Epithelial cell of esophagus (primary cell): ENCODE measurements around the gene WNK2.

Experiments
- DNase-seq: peaks from one replicate; pipeline ENCODE4 v3.0.0; 2010; ENCODE audit warnings: low read depth
- H3K4me3 ChIP-seq: 2 replicates; pipeline ENCODE4 v1.5.1; 2011; ENCODE audit warnings: mild to moderate bottlenecking, low read length, control low read depth
- TF ChIP-seq, protein P1 (sequence below): IDR thresholded peaks from 2 replicates; pipeline ENCODE4 v1.5.1; 2011; ENCODE audit warnings: low read depth, mild to moderate bottlenecking, low read length, control low read depth, inconsistent platforms; ENCODE audit not compliant: insufficient read depth; ENCODE audit errors: missing control alignments

Gene WNK2

DNA sequence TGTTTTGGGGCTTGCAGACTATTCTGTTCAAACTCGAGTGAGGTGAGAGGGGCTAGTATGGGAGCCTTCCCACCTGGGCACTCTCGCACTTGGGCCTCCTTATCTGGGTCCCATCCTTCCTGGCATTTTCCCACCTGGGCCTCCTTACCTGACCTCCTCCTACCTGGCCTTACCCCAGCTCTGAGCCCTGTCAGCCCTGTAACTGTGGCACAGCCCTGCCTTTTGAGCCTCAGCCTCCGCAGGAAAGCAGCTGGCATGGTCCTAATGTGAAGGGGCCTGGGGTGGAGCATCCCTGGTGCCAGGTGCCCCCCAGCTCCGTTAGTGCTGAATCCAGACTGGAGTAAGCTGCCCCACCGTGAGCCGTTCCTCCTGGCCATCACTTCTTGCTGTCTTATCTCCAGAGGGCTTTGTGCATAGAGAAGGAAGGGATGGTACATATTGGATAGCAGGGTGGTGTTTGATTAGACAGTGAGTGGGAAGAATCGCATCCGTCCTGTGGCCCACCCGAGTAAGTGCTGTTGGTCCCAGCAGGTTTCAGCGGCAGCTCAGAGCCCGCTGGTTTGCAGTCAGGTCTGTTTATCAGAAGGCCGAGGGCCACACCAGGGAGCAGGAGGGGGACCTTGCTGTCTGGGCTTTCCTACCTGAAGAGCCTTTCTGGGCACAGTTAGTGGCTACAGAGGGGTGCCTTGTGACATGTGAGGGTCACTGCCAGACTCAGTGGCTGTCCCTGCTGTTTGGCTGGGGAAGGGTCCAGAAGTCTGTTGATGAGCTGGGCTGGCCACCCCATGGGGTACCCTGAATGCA lies 76.5 kb downstream of the WNK2 start:
- H3K4me3 ChIP-seq = no peak overlapping the region
- no peak for DNase-seq
- TF ChIP-seq, protein P1, sequence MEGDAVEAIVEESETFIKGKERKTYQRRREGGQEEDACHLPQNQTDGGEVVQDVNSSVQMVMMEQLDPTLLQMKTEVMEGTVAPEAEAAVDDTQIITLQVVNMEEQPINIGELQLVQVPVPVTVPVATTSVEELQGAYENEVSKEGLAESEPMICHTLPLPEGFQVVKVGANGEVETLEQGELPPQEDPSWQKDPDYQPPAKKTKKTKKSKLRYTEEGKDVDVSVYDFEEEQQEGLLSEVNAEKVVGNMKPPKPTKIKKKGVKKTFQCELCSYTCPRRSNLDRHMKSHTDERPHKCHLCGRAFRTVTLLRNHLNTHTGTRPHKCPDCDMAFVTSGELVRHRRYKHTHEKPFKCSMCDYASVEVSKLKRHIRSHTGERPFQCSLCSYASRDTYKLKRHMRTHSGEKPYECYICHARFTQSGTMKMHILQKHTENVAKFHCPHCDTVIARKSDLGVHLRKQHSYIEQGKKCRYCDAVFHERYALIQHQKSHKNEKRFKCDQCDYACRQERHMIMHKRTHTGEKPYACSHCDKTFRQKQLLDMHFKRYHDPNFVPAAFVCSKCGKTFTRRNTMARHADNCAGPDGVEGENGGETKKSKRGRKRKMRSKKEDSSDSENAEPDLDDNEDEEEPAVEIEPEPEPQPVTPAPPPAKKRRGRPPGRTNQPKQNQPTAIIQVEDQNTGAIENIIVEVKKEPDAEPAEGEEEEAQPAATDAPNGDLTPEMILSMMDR = no peak

DNA sequence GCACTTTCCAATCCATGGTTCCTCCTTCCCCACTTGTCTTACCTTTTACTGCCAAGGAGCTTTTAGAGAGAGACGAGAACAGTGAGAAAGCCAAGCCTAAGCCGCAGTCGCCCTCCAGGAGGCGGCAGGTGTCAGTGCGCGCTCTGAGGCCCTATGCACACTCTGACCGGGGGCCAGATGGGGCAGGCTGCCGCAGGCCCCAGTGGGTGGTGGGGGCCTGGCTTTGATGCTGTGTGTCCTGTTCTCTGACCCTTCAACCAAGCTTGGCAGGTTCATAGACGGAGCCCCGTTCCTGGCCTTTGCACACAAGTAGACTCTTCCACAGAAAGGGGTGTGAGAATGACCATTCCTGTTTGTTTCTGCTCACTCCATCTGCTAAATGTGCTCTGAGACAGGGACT lies 77.3 kb downstream of the WNK2 start:
- DNase-seq = no peak
- TF ChIP-seq, protein P1 = no peak
- H3K4me3 ChIP-seq = no peak overlapping the region

DNA sequence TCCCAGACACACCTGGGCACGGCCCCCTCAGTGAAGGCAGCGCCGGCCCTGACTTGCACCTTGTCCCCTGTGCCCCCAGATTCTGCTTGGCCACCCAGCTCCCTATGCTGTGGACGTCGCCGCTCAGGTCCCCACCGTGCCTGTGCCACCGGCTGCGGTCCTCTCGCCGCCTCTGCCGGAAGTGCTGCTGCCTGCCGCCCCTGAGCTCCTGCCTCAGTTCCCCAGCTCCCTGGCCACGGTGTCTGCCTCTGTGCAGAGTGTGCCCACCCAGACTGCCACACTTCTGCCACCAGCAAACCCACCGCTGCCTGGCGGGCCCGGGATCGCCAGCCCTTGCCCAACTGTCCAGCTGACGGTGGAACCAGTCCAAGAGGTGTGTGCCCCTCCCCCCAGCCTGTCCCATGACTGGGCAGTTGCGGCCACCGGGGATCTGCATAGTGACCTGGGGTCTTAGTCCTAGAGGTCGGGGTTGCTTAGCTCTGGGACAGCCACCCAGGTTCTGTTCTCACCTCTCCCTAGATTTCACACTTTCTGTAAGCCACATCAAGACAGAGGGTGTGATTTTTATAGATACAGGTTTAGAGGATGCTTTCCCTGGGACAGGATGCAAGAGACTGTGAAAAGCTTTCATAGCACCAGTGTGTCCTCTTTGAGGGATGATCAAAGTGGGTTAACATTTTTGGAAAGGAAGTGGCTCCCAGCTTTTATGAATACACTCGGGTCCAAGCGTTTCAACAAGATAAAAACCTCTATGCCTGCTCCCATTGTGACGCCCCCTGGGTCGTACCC lies 78.0 kb downstream of the WNK2 start:
- TF ChIP-seq, protein P1 = no peak
- no peak for DNase-seq
- H3K4me3 ChIP-seq = no peak overlapping the region

DNA sequence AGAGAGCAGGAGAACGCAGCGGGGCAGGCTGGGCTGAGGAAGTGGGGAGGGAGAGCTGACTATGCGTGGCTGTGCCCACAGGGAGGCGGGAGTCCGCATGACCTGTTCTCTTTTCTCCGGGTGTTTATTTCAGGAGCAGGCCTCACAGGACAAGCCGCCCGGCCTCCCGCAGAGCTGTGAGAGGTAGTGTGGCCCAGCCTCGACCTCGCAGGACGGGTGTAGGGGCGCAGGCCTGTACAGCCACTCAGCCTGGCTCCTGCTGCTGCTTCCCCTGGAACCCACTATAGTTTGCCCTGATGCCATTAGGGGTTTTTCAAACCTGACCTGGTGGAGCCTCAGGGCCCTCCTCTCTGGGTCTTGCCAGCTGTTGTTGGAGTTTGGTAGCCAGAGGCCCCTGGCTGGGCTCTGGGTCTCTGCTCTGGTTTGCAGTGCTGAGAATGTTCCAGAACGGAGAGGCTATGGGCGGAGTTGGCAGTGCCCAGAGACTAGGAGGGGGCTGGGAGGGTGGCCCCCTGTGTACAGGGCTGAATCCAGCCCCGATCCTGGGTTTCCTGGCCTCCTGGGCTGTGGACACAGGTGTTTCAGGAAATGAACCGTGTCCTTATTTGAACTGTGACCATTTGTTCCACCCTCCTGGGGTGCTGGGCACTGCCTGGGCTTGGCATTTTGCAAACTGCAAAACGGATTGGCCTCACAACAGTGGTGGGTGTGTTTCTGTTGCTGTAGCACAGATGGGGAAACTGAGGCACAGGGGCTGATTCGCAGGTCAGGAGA lies 78.8 kb downstream of the WNK2 start:
- TF ChIP-seq, protein P1 = no peak
- no peak overlapping the region for H3K4me3 ChIP-seq
- no peak for DNase-seq

DNA sequence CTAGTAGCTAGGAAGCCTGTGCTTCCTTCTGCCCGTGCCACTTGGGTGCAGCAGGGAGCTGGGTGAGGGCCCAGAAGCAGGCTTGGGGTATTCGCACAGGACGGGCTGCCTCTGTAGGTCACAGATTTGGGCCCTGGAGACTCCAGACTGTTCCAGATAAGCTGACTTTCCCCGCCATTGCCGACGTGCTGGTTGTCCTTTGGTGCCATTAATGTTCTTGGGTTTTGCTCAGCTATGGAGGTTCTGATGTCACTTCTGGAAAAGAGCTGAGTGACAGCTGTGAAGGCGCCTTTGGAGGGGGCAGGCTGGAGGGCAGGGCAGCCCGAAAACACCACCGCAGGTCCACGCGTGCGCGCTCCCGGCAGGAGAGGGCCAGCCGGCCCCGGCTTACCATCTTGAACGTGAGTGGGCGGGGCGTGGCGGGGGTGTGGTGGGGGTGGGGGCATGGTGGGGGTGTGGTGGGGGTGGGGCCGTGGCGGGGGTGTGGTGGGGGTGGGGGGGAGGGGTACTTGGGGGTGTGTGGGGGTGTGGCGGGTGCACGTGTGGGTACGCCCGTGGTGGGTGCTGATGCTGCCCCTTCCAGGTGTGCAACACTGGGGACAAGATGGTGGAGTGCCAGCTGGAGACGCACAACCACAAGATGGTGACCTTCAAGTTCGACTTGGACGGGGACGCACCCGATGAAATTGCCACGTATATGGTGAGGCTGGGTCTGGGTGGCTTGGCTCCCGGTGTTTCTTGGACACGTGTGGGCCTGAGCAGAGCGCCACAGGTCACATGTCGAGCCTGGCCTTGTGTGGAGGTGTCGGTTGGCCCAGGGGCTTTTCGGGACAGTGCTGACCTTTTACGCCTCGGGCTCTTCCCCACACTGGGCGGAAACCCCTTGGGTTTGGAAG lies 79.6 kb downstream of the WNK2 start:
- DNase-seq = no peak
- H3K4me3 ChIP-seq = no peak overlapping the region
- TF ChIP-seq, protein P1 = no peak
